ENCODE measurements around the gene AUTS2. TPM values are rescaled to one million over a fixed set of nuclear protein-coding genes. Genes with fewer than 3 reads are reported as not detected.

The AUTS2 gene
- total and polyA plus RNA-seq, 9 of the 15 experiments (the other 6 are each of a cell fraction or from before 2014, with no cell fraction given) = 0.58 TPM; not detected in 8

DNA sequence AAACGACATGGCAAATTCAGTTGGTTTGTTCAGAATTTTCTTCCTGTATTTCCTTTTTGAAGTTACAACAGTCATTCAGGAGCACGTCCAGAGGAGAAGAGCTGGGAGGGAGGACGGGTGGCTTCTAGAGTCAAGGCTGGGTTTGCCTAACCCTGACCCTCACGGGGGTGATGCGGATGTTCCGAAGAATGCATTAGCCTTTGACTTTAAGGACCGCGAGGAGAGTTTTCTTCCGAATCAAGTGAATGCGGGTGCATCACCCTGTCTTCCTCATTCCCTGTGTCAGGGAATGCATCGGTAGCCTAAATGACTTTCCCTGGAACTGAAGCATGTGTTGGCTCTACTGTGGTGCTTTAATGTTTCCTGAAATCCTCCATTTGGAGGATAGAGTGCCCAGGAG is 1137.0 kb downstream of the AUTS2 start:
- in situ Hi-C loops (cut with MboI) = no loop called here
- WGBS (ENCODE audit: insufficient coverage, low coverage, missing lambda C conversion rate) = 1% methylated on average over 11 of the region's 11 CpGs

DNA sequence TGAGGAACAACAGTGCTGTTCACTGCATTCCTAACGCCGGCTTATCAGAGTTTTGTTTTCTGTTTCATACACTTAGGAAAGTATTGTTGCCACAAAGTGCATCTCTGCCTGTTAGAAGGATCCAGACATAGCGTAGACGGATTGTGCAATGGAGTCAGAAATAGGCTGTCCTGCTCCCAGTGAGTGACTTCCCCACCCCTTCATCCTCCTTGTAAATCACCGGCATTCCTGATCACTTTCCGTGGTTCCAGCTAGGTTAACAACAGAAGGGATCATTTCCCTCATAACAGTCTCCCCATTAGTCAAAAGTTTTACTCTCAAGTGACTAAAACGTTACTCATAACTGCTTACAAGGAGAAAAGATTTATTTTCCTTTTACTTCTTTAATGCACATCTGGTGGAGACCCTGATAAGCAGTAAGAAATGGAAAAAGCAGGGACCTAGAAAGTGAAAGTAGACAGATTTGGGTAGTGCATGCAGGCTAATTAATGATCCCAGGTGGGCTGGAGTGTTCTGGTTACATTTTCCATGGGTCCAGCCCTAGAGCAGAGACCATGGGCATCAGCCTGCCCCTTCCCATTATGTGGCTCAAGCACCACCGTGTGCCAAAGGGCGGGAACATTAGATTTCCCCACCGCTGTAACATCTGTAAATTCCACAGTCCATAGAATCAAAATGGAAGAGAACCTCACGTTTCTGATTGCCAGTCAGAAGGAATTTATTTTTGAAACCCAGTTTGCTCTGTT is 1138.6 kb downstream of the AUTS2 start:
- intact Hi-C loops (cut with micrococcal nuclease) = no loop called here
- no TSS peak for BruUV-seq (replicated peaks)
- 0% methylated on average over 11 of the region's 11 CpGs for WGBS (ENCODE audit: insufficient coverage, low coverage, missing lambda C conversion rate)
- Histone ChIP-seq H3K27me3 (ENCODE audit: control insufficient read depth in 2 of 2, insufficient read depth in 2 of 2, low read length in 2 of 2) (peaks cover 4 to 6% of the 10 kb centered on the region in 2 experiments; a peak in 2 of 5 replicates), H3K9me3 (replicated peaks; ENCODE audit: control insufficient read depth, insufficient read depth, low read depth, low read length) (no peaks in the 10 kb centered on the region), H3K4me3 (no peak overlapping the region), H3K4me1 (replicated peaks in 1 of 2; ENCODE audit: control insufficient read depth in 2 of 2, insufficient read depth in 2 of 2, low read length in 2 of 2) (no peaks in the 10 kb centered on the region), H3K27ac (ENCODE audit: extremely low read depth, low read depth, low read length) (no peak overlapping the region), H3K9me1 (ENCODE audit: control insufficient read depth, insufficient read depth, low read length) (no peaks in the 10 kb centered on the region), H4K20me1 (replicated peaks; ENCODE audit: control insufficient read depth, insufficient read depth, low read length) (no peaks in the 10 kb centered on the region), H3K36me3 (ENCODE audit: control insufficient read depth, insufficient read depth, low read length) (no peaks in the 10 kb centered on the region), H3K9ac (ENCODE audit: insufficient read depth in 1 of 2, low read depth in 2 of 2, low read length in 2 of 2) (no peak overlapping the region), H3K4me2 (ENCODE audit: insufficient read depth, low read length) (no peak overlapping the region), H2AFZ (ENCODE audit: low read depth, low read length) (no peak overlapping the region), H3K79me2 (ENCODE audit: control insufficient read depth, insufficient read depth, low read length) (no peaks in the 10 kb centered on the region)
- TF ChIP-seq CEBPB (tag; IDR thresholded peaks at IDR 0.05) (peak; percentile 29; the same call in 1 of the 2 replicates), XRCC4 (IDR thresholded peaks at IDR 0.05; ENCODE audit: extremely low read depth, insufficient read depth, insufficient read length) (no peak), U2AF1 (optimal IDR thresholded peaks at IDR 0.05; ENCODE audit: low read depth, low read length) (no peak)
- TF ChIP-seq, protein P1, sequence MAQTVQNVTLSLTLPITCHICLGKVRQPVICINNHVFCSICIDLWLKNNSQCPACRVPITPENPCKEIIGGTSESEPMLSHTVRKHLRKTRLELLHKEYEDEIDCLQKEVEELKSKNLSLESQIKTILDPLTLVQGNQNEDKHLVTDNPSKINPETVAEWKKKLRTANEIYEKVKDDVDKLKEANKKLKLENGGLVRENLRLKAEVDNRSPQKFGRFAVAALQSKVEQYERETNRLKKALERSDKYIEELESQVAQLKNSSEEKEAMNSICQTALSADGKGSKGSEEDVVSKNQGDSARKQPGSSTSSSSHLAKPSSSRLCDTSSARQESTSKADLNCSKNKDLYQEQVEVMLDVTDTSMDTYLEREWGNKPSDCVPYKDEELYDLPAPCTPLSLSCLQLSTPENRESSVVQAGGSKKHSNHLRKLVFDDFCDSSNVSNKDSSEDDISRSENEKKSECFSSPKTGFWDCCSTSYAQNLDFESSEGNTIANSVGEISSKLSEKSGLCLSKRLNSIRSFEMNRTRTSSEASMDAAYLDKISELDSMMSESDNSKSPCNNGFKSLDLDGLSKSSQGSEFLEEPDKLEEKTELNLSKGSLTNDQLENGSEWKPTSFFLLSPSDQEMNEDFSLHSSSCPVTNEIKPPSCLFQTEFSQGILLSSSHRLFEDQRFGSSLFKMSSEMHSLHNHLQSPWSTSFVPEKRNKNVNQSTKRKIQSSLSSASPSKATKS (CRISPR knock-in tag; IDR thresholded peaks at IDR 0.05) = no peak
- DNase-seq (ENCODE audit: extremely low read depth in 1 of 4, low spot score in 3 of 4) = no peak
- ChIA-PET POLR2A (no interaction called here), CTCF (ENCODE audit: low intra/inter-chr PET ratio) (no interaction called here)
- FAIRE-seq = no peak
- ATAC-seq = no peak
- in situ Hi-C loops (cut with MboI) = no loop called here

More for the DNA sequence above, 1137.0 kb downstream of the AUTS2 start:
- intact Hi-C loops (cut with micrococcal nuclease) = no loop called here
- DNase-seq (ENCODE audit: extremely low read depth in 1 of 4, low spot score in 3 of 4) = no peak
- no peaks in the 10 kb centered on the region for H4K20me1 ChIP-seq (replicated peaks; ENCODE audit: control insufficient read depth, insufficient read depth, low read length)
- TF ChIP-seq, protein P2, sequence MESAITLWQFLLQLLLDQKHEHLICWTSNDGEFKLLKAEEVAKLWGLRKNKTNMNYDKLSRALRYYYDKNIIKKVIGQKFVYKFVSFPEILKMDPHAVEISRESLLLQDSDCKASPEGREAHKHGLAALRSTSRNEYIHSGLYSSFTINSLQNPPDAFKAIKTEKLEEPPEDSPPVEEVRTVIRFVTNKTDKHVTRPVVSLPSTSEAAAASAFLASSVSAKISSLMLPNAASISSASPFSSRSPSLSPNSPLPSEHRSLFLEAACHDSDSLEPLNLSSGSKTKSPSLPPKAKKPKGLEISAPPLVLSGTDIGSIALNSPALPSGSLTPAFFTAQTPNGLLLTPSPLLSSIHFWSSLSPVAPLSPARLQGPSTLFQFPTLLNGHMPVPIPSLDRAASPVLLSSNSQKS (CRISPR knock-in tag; IDR thresholded peaks at IDR 0.05) = no peak
- no peaks in the 10 kb centered on the region for H3K79me2 ChIP-seq (ENCODE audit: control insufficient read depth, insufficient read depth, low read length)
- no peak overlapping the region for H3K9ac ChIP-seq (ENCODE audit: insufficient read depth in 1 of 2, low read depth in 2 of 2, low read length in 2 of 2)
- H3K9me3 ChIP-seq (replicated peaks; ENCODE audit: control insufficient read depth, insufficient read depth, low read depth, low read length) = no peaks in the 10 kb centered on the region
- no peaks in the 10 kb centered on the region for H3K36me3 ChIP-seq (ENCODE audit: control insufficient read depth, insufficient read depth, low read length)
- CTCF ChIA-PET (ENCODE audit: low intra/inter-chr PET ratio) = no interaction called here
- H3K4me2 ChIP-seq (ENCODE audit: insufficient read depth, low read length) = no peak overlapping the region
- H3K4me1 ChIP-seq (replicated peaks in 1 of 2; ENCODE audit: control insufficient read depth in 2 of 2, insufficient read depth in 2 of 2, low read length in 2 of 2) = no peaks in the 10 kb centered on the region
- no peak for FAIRE-seq
- POLR2A ChIA-PET = interaction anchor here (0.6 kb wide), 1 partner anchor 35 kb away, joined by 4 read pairs; no protein-coding TSS in a partner anchor
- H3K9me1 ChIP-seq (ENCODE audit: control insufficient read depth, insufficient read depth, low read length) = no peaks in the 10 kb centered on the region
- H3K4me3 ChIP-seq = no peak overlapping the region
- no TSS peak for BruUV-seq (replicated peaks)
- H3K27me3 ChIP-seq (ENCODE audit: control insufficient read depth in 2 of 2, insufficient read depth in 2 of 2, low read length in 2 of 2) = peaks cover 0 to 6% of the 10 kb centered on the region in 2 experiments; a peak in 1 of 5 replicates
- no peak for ATAC-seq
- no peak overlapping the region for H2AFZ ChIP-seq (ENCODE audit: low read depth, low read length)
- no peak overlapping the region for H3K27ac ChIP-seq (ENCODE audit: extremely low read depth, low read depth, low read length)
